ENCODE data around the gene PGAM5.

Gene PGAM5

GRCh38 chr12:132703641-132704040 lies 7.0 kb upstream of the PGAM5 start:
- no peak overlapping the region for H3K9ac ChIP-seq (ENCODE audit: low read length)

GRCh38 chr12:132707241-132707640 lies 3.4 kb upstream of the PGAM5 start:
- Histone ChIP-seq H3K4me2 (ENCODE audit: low read depth, low read length) (no peak overlapping the region), H3K27me3 (replicated peaks; ENCODE audit: insufficient read depth, low read length) (no peaks in the 10 kb centered on the region), H3K4me1 (ENCODE audit: low read length) (no peaks in the 10 kb centered on the region), H3K79me2 (ENCODE audit: low read length) (peaks cover 13% of the 10 kb centered on the region), H3K36me3 (replicated peaks; ENCODE audit: insufficient read depth, low read length) (no peaks in the 10 kb centered on the region), H3K9me2 (replicated peaks; ENCODE audit: insufficient read depth, low read length) (no peaks in the 10 kb centered on the region), H3F3A (ENCODE audit: insufficient read depth, low read length) (no peaks in the 10 kb centered on the region), H3K9ac (ENCODE audit: low read length) (no peak overlapping the region), H3K4me3 (ENCODE audit: low read length) (no peak overlapping the region), H3K9me3 (replicated peaks; ENCODE audit: insufficient read depth, low read length) (no peaks in the 10 kb centered on the region), H2AFZ (ENCODE audit: low read length) (no peak overlapping the region), H4K20me1 (ENCODE audit: insufficient read depth, low read length) (no peaks in the 10 kb centered on the region), H3K27ac (ENCODE audit: low read length) (no peak overlapping the region)
- DNase-seq, result no peak
- TF ChIP-seq CTCF (IDR thresholded peaks at IDR 0.05; ENCODE audit: low read length) (no peak), EZH2 (optimal IDR thresholded peaks at IDR 0.05; ENCODE audit: low read depth, low read length) (no peak), EZH2phosphoT487 (IDR thresholded peaks at IDR 0.05; ENCODE audit: low read length) (no peak)

More at GRCh38 chr12:132703641-132704040, 7.0 kb upstream of the PGAM5 start:
- Histone ChIP-seq H2AFZ (ENCODE audit: low read length) (no peak overlapping the region), H3K9me3 (replicated peaks; ENCODE audit: insufficient read depth, low read length) (no peaks in the 10 kb centered on the region), H3K36me3 (replicated peaks; ENCODE audit: insufficient read depth, low read length) (no peaks in the 10 kb centered on the region), H3K4me3 (ENCODE audit: low read length) (no peak overlapping the region), H3K79me2 (ENCODE audit: low read length) (no peaks in the 10 kb centered on the region), H4K20me1 (ENCODE audit: insufficient read depth, low read length) (no peaks in the 10 kb centered on the region), H3K4me1 (ENCODE audit: low read length) (no peaks in the 10 kb centered on the region), H3K4me2 (ENCODE audit: low read depth, low read length) (no peak overlapping the region), H3K27ac (ENCODE audit: low read length) (no peak overlapping the region), H3F3A (ENCODE audit: insufficient read depth, low read length) (no peaks in the 10 kb centered on the region), H3K9me2 (replicated peaks; ENCODE audit: insufficient read depth, low read length) (no peaks in the 10 kb centered on the region), H3K27me3 (replicated peaks; ENCODE audit: insufficient read depth, low read length) (no peaks in the 10 kb centered on the region)
- no peak for TF ChIP-seq CTCF (IDR thresholded peaks at IDR 0.05; ENCODE audit: low read length)
- TF ChIP-seq EZH2phosphoT487 (IDR thresholded peaks at IDR 0.05; ENCODE audit: low read length), result no peak
- no peak for TF ChIP-seq EZH2 (optimal IDR thresholded peaks at IDR 0.05; ENCODE audit: low read depth, low read length)
- DNase-seq, result no peak

DNA sequence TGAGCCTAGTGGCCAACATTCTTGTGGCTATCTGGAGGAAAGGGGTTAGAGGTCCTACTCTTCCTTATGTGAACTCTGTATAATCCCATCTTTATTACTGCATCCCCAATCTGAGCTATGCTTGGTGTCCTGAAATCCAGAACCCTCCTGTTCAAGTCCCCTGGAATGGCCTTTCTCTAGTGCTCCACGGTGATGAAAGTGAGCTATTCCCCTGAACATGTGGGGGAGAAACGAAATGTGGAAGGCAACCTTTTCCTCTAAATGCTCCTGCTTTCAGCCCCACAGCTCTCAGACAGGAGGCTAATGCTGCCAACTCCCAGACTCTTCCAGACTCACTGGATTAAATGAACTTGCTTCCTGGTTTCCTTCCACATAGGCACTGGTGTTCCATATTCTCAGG lies 2.5 kb upstream of the PGAM5 start:
- H3K9ac ChIP-seq (ENCODE audit: low read length), result no peak overlapping the region
- no peak for DNase-seq
- H3K27ac ChIP-seq (ENCODE audit: low read length), result no peak overlapping the region
- H3K9me2 ChIP-seq (replicated peaks; ENCODE audit: insufficient read depth, low read length), result no peaks in the 10 kb centered on the region
- H3K79me2 ChIP-seq (ENCODE audit: low read length), result peaks cover 21% of the 10 kb centered on the region
- H2AFZ ChIP-seq (ENCODE audit: low read length), result no peak overlapping the region
- no peaks in the 10 kb centered on the region for H3K9me3 ChIP-seq (replicated peaks; ENCODE audit: insufficient read depth, low read length)
- no peak overlapping the region for H3K4me2 ChIP-seq (ENCODE audit: low read depth, low read length)
- no peaks in the 10 kb centered on the region for H4K20me1 ChIP-seq (ENCODE audit: insufficient read depth, low read length)
- no peaks in the 10 kb centered on the region for H3K36me3 ChIP-seq (replicated peaks; ENCODE audit: insufficient read depth, low read length)
- no peak for TF ChIP-seq CTCF (IDR thresholded peaks at IDR 0.05; ENCODE audit: low read length)
- no peak for TF ChIP-seq EZH2 (optimal IDR thresholded peaks at IDR 0.05; ENCODE audit: low read depth, low read length)
- no peak for TF ChIP-seq EZH2phosphoT487 (IDR thresholded peaks at IDR 0.05; ENCODE audit: low read length)
- H3F3A ChIP-seq (ENCODE audit: insufficient read depth, low read length), result no peaks in the 10 kb centered on the region
- H3K4me1 ChIP-seq (ENCODE audit: low read length), result no peaks in the 10 kb centered on the region
- no peaks in the 10 kb centered on the region for H3K27me3 ChIP-seq (replicated peaks; ENCODE audit: insufficient read depth, low read length)
- no peak overlapping the region for H3K4me3 ChIP-seq (ENCODE audit: low read length)

Data from MM.1S (cell line).